Right renal pelvis (tissue), 4 donors: ENCODE results near the gene RALA. TPM values are rescaled to one million over a fixed set of nuclear protein-coding genes. Genes with fewer than 3 reads are reported as not detected.
"Not testable (repeated sequence)": the region's sequence is repeated elsewhere in the genome, so short reads cannot be mapped to it uniquely, and the experiment has no call there.

Source experiments
- DNase-seq, 4 donors: peaks; one replicate each; pipeline ENCODE4 v3.0.0-alpha.2; 2013; ENCODE audit warnings: low read depth in 4 of 4, low spot score in 3 of 4, missing footprints in 1 of 4
- polyA plus RNA-seq, 4 donors: library from polyadenylated mRNA; unstranded; fragments of 120-200 nt; gene quantifications; one replicate each; pipeline ENCODE4 v1.2.1, GENCODE V29; 2013; ENCODE audit not compliant: insufficient read length in 4 of 4

Gene RALA
- polyA plus RNA-seq, 4 donors = 65.2 to 79.9 (median 74.4) TPM

- no peak for DNase-seq
These were observed 20.8 kb downstream of the RALA start for GRCh38 chr7:39644170-39644569.

GRCh38 chr7:39645482-39646407 is 22.4 kb downstream of the RALA start:
- no peak for DNase-seq

GRCh38 chr7:39647816-39648215 is 24.4 kb downstream of the RALA start:
- DNase-seq = no peak

GRCh38 chr7:39650676-39651075 is 27.3 kb downstream of the RALA start:
- no peak for DNase-seq

GRCh38 chr7:39651265-39651664 is 27.9 kb downstream of the RALA start:
- no peak for DNase-seq

- DNase-seq = no peak
These were observed 33.0 kb downstream of the RALA start for GRCh38 chr7:39656415-39656814.

- DNase-seq = no peak
These were observed 36.1 kb downstream of the RALA start for GRCh38 chr7:39659356-39660013.

GRCh38 chr7:39661960-39662359 is 38.6 kb downstream of the RALA start:
- DNase-seq = no peak

- DNase-seq = no peak
These were observed 39.9 kb downstream of the RALA start for GRCh38 chr7:39663263-39663662.

- DNase-seq = no peak
These were observed 40.7 kb downstream of the RALA start for GRCh38 chr7:39664057-39664456.

- no peak for DNase-seq
These were observed 41.2 kb downstream of the RALA start for GRCh38 chr7:39664585-39664984.

- no peak for DNase-seq
These were observed 43.2 kb downstream of the RALA start for GRCh38 chr7:39666562-39666961.

- no peak for DNase-seq
These were observed 44.1 kb downstream of the RALA start for GRCh38 chr7:39667341-39667923.

- DNase-seq = not testable (repeated sequence)
These were observed 44.9 kb downstream of the RALA start for GRCh38 chr7:39668280-39668679.

GRCh38 chr7:39670052-39670451 is 46.7 kb downstream of the RALA start:
- DNase-seq = no peak

GRCh38 chr7:39670934-39671333 is 47.6 kb downstream of the RALA start:
- DNase-seq = no peak

GRCh38 chr7:39672176-39672575 is 48.8 kb downstream of the RALA start:
- no peak for DNase-seq

- DNase-seq = no peak
These were observed 50.5 kb downstream of the RALA start for GRCh38 chr7:39673868-39674267.

GRCh38 chr7:39674406-39674805 is 51.0 kb downstream of the RALA start:
- DNase-seq = no peak

GRCh38 chr7:39676346-39676745 is 53.0 kb downstream of the RALA start:
- DNase-seq = no peak

GRCh38 chr7:39678930-39679709 is 55.7 kb downstream of the RALA start:
- DNase-seq = no peak
